Smooth muscle cell (in vitro differentiated cells): ENCODE measurements around the gene USP2. TPM values are rescaled to one million over a fixed set of nuclear protein-coding genes. Genes with fewer than 3 reads are reported as not detected.

Experiments used
- DNase-seq: peaks from one replicate; lab custom pipeline; 2025; ENCODE audit not compliant: unreplicated experiment; lab: John Stamatoyannopoulos, UW
- H2AFZ ChIP-seq: fragments of 200-600 bp; sonication (generic); 2 replicates; pipeline ENCODE4 v1.6.0; 2016; ENCODE audit warnings: antibody characterized with exemption, low read depth, mild to moderate bottlenecking
- H3F3A ChIP-seq: fragments of 200-600 bp; sonication (generic); 2 replicates; pipeline ENCODE4 v1.6.0; 2017; ENCODE audit warnings: antibody characterized with exemption, low read depth
- H3K27ac ChIP-seq: fragments of 200-600 bp; sonication (generic); 2 replicates; pipeline ENCODE4 v1.5.1; 2016; ENCODE audit warnings: low read depth, mild to moderate bottlenecking
- H3K27me3 ChIP-seq: fragments of 200-600 bp; sonication (generic); 2 replicates; pipeline ENCODE4 v1.6.1; 2016; ENCODE audit warnings: low read depth, mild to moderate bottlenecking
- H3K36me3 ChIP-seq: fragments of 200-600 bp; sonication (generic); 2 replicates; pipeline ENCODE4 v1.5.1; 2016; ENCODE audit warnings: low read depth
- H3K4me1 ChIP-seq: fragments of 200-600 bp; sonication (generic); 2 replicates; pipeline ENCODE4 v1.5.1; 2016; ENCODE audit warnings: low read depth
- H3K4me2 ChIP-seq: fragments of 200-600 bp; sonication (generic); 2 replicates; pipeline ENCODE4 v1.6.0; 2016; ENCODE audit warnings: mild to moderate bottlenecking
- H3K4me3 ChIP-seq: fragments of 200-600 bp; sonication (generic); 2 replicates; pipeline ENCODE4 v1.5.1; 2016; ENCODE audit warnings: mild to moderate bottlenecking
- H3K79me2 ChIP-seq: fragments of 200-600 bp; sonication (generic); 2 replicates; pipeline ENCODE4 v1.6.0; 2016; ENCODE audit warnings: low read depth, mild to moderate bottlenecking
- H3K9ac ChIP-seq: fragments of 200-600 bp; sonication (generic); 2 replicates; pipeline ENCODE4 v1.6.0; 2016; ENCODE audit warnings: low read depth
- H3K9me3 ChIP-seq: fragments of 200-600 bp; sonication (generic); replicated peaks from 2 replicates; pipeline ENCODE4 v1.5.1; 2016; ENCODE audit warnings: low read depth
- H4K20me1 ChIP-seq: fragments of 200-600 bp; sonication (generic); 2 replicates; pipeline ENCODE4 v1.6.0; 2016; ENCODE audit warnings: low read depth
- WGBS: methylation state at CpG from one replicate; pipeline ENCODE4 v1.1.7; 2016; ENCODE audit warnings: low lambda C conversion rate; 5-methylcytosine and 5-hydroxymethylcytosine counted together
- polyA plus RNA-seq: library from polyadenylated mRNA; unstranded; fragments of >200 nt; fragmentation: Nextera tagmentation; extraction: Ambion mirVana; gene quantifications from 2 replicates; pipeline ENCODE4 v1.2.1, GENCODE V29; 2016
- total RNA-seq: library from RNA; depleted of rRNA; stranded (reverse); fragments of >200 nt; gene quantifications from 2 replicates; pipeline ENCODE4 v1.2.3, GENCODE V29; 2014
- TF ChIP-seq, protein P1 (sequence below): fragments of 200-600 bp; sonication (generic); IDR thresholded peaks from 2 replicates; pipeline ENCODE4 v1.5.1; 2017; ENCODE audit warnings: borderline replicate concordance, mild to moderate bottlenecking, antibody characterized with exemption; ENCODE audit not compliant: insufficient read depth, poor library complexity, severe bottlenecking

USP2 gene
- total and polyA plus RNA-seq, 2 experiments from 2014 or later = 0.25 to 1.4 TPM

- peaks cover 12% of the 10 kb centered on the region for H3K79me2 ChIP-seq
- H3K4me2 ChIP-seq = peak overlapping the region; percentile 98
- TF ChIP-seq, protein P1, sequence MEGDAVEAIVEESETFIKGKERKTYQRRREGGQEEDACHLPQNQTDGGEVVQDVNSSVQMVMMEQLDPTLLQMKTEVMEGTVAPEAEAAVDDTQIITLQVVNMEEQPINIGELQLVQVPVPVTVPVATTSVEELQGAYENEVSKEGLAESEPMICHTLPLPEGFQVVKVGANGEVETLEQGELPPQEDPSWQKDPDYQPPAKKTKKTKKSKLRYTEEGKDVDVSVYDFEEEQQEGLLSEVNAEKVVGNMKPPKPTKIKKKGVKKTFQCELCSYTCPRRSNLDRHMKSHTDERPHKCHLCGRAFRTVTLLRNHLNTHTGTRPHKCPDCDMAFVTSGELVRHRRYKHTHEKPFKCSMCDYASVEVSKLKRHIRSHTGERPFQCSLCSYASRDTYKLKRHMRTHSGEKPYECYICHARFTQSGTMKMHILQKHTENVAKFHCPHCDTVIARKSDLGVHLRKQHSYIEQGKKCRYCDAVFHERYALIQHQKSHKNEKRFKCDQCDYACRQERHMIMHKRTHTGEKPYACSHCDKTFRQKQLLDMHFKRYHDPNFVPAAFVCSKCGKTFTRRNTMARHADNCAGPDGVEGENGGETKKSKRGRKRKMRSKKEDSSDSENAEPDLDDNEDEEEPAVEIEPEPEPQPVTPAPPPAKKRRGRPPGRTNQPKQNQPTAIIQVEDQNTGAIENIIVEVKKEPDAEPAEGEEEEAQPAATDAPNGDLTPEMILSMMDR = peak; percentile 99
- H3K9ac ChIP-seq = peak overlapping the region; percentile 39
- peaks cover 32% of the 10 kb centered on the region for H3K27me3 ChIP-seq
- DNase-seq = no peak
- H3F3A ChIP-seq = peaks cover 13% of the 10 kb centered on the region
- no peak overlapping the region for H3K27ac ChIP-seq
- H3K4me3 ChIP-seq = peak overlapping the region; percentile 66
- H2AFZ ChIP-seq = peak overlapping the region; percentile 87
- no peaks in the 10 kb centered on the region for H3K36me3 ChIP-seq
- peaks cover 43% of the 10 kb centered on the region for H3K4me1 ChIP-seq
- WGBS = 5% methylated on average over 65 of the region's 86 CpGs
- no peaks in the 10 kb centered on the region for H3K9me3 ChIP-seq
- no peaks in the 10 kb centered on the region for H4K20me1 ChIP-seq
Measured at GRCh38 chr11:119339589-119340334, 41.7 kb downstream of the USP2 start.

- no peak overlapping the region for H3K27ac ChIP-seq
- 55% methylated on average over 11 of the region's 11 CpGs for WGBS
- H3K4me2 ChIP-seq = peak overlapping the region; percentile 98
- DNase-seq = no peak
- TF ChIP-seq, protein P1 = no peak
- H3F3A ChIP-seq = peaks cover 13% of the 10 kb centered on the region
- H3K79me2 ChIP-seq = peaks cover 14% of the 10 kb centered on the region
- H3K9me3 ChIP-seq = no peaks in the 10 kb centered on the region
- no peaks in the 10 kb centered on the region for H3K36me3 ChIP-seq
- H3K9ac ChIP-seq = no peak overlapping the region
- peak overlapping the region; percentile 66 for H3K4me3 ChIP-seq
- H3K27me3 ChIP-seq = peaks cover 32% of the 10 kb centered on the region
- no peaks in the 10 kb centered on the region for H4K20me1 ChIP-seq
- no peak overlapping the region for H2AFZ ChIP-seq
- peaks cover 43% of the 10 kb centered on the region for H3K4me1 ChIP-seq
Measured at GRCh38 chr11:119338965-119339588, 42.4 kb downstream of the USP2 start.

DNA sequence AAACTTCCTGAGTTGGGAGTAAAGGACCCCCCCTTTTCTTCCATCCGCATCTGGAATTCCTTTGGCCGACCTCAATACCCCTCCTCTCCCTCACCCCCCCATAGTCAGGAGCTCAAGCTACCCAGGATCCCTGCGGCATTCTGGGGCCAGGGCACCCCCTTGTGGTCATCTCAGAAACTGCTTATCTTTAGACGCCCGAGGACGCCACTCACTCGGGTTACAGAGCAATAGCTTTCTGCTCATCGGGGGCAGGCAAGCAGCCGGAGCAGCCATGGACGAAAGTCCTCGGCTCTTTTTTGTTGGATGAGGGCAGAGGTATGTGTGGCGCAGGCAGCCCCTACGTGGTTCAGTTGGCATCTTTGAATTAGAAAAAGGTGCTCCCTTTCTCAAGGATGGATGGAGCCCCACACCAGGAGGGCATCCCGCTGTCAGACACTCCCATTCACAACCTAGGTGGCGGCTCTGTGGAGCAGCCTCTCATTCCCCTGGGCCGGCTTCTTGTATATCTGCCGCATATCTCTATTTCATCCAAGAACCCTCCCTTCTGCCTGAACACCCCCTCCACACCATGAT, 43.1 kb downstream of the USP2 start:
- H3K9me3 ChIP-seq = no peaks in the 10 kb centered on the region
- peaks cover 14% of the 10 kb centered on the region for H3K79me2 ChIP-seq
- H3K4me1 ChIP-seq = peaks cover 44% of the 10 kb centered on the region
- H3F3A ChIP-seq = peaks cover 13% of the 10 kb centered on the region
- H2AFZ ChIP-seq = no peak overlapping the region
- 9% methylated on average over 17 of the region's 17 CpGs for WGBS
- H4K20me1 ChIP-seq = no peaks in the 10 kb centered on the region
- peak overlapping the region; percentile 66 for H3K4me3 ChIP-seq
- H3K27me3 ChIP-seq = peaks cover 32% of the 10 kb centered on the region
- H3K4me2 ChIP-seq = peak overlapping the region; percentile 98
- H3K9ac ChIP-seq = no peak overlapping the region
- peak overlapping the region; percentile 71 for H3K27ac ChIP-seq
- H3K36me3 ChIP-seq = no peaks in the 10 kb centered on the region
- DNase-seq = peak; percentile 63
- TF ChIP-seq, protein P1 = peak; percentile 90
